Cardiac ventricle fibroblast (primary cell): ENCODE results near the gene CSNK1A1L. TPM values are rescaled to one million over a fixed set of nuclear protein-coding genes. Genes with fewer than 3 reads are reported as not detected.

Experiments used
- total RNA-seq: library from RNA; depleted of rRNA; stranded (reverse); fragments of >200 nt; gene quantifications from 2 replicates; pipeline ENCODE4 v1.2.3, GENCODE V29; 2015

CSNK1A1L gene
- total RNA-seq = not detected in 2 replicates

GRCh38 chr13:37105251-37105714 is at the start of gene CSNK1A1L:
CSNK1A1L (minus strand) TSS chr13:37105664; CDS start chr13:37105256, 408 bp downstream.

GRCh38 chr13:37058910-37059847 is 46.3 kb downstream of the CSNK1A1L start, which contains the start of gene SUPT20H:
SUPT20H (minus strand) TSS chr13:37059688; CDS start chr13:37051490, 8,198 bp downstream.

Other genes with a start within 250 kb of the CSNK1A1L start
- 7.1 and 7.8 TPM in 2 replicates for gene SMAD9, start 185.4 kb downstream of the CSNK1A1L start, total RNA-seq
- 28.6 and 39.7 TPM in 2 replicates for gene ALG5, start 106.3 kb downstream of the CSNK1A1L start, total RNA-seq
- gene EXOSC8, start 104.9 kb downstream of the CSNK1A1L start, total RNA-seq = 11.5 and 15.9 TPM in 2 replicates
- 21.1 and 24.9 TPM in 2 replicates for gene SUPT20H, start 46.0 kb downstream of the CSNK1A1L start, total RNA-seq